KMS-11 (cell line): ENCODE measurements around the gene ZNF789.
A peak's percentile ranks its signal among the peaks of the same experiment; 100 is the strongest.

Experiments used
- H2AFZ ChIP-seq: fragments of 200-600 bp; sonication (generic); 2 replicates; pipeline ENCODE4 v1.6.1; 2016; ENCODE audit warnings: antibody characterized with exemption, mixed run types, low read depth
- H3K27ac ChIP-seq: fragments of 200-600 bp; sonication (generic); 2 replicates; pipeline ENCODE4 v1.6.1; 2016; ENCODE audit warnings: mild to moderate bottlenecking, mixed run types
- H3K27me3 ChIP-seq: fragments of 200-600 bp; sonication (generic); 2 replicates; pipeline ENCODE4 v1.6.1; 2017; ENCODE audit warnings: mild to moderate bottlenecking, low read depth, mixed run types, moderate library complexity; ENCODE audit not compliant: insufficient read depth
- H3K36me3 ChIP-seq: fragments of 200-600 bp; sonication (generic); 2 replicates; pipeline ENCODE4 v1.6.1; 2017; ENCODE audit warnings: mild to moderate bottlenecking, mixed run types; ENCODE audit not compliant: insufficient read depth
- H3K4me1 ChIP-seq: fragments of 200-600 bp; sonication (generic); 2 replicates; pipeline ENCODE4 v1.6.1; 2016; ENCODE audit warnings: mild to moderate bottlenecking, low read depth, mixed run types; ENCODE audit not compliant: poor library complexity, severe bottlenecking
- H3K4me2 ChIP-seq: fragments of 200-600 bp; sonication (generic); 2 replicates; pipeline ENCODE4 v1.7.0; 2016; ENCODE audit warnings: mild to moderate bottlenecking, mixed run types
- H3K4me3 ChIP-seq: fragments of 200-600 bp; sonication (generic); IDR thresholded peaks from 2 replicates; pipeline ENCODE4 v1.6.1; 2017; ENCODE audit warnings: low read depth, low read length, mixed read lengths; ENCODE audit not compliant: insufficient read depth
- H3K79me2 ChIP-seq: fragments of 200-600 bp; sonication (generic); 2 replicates; pipeline ENCODE4 v1.6.1; 2016; ENCODE audit warnings: low read depth, mixed run types; ENCODE audit not compliant: insufficient read depth
- H3K9ac ChIP-seq: fragments of 200-600 bp; sonication (generic); 2 replicates; pipeline ENCODE4 v1.6.1; 2016; ENCODE audit warnings: mild to moderate bottlenecking, mixed run types
- H4K20me1 ChIP-seq: fragments of 200-600 bp; sonication (generic); 2 replicates; pipeline ENCODE4 v1.6.1; 2016; ENCODE audit warnings: mild to moderate bottlenecking, mixed run types; ENCODE audit not compliant: insufficient read depth
- TF ChIP-seq, protein P1 (sequence below): fragments of 200-600 bp; sonication (generic); conservative IDR thresholded peaks from 2 replicates; pipeline ENCODE4 v1.6.1; 2017; ENCODE audit warnings: low read depth, mild to moderate bottlenecking, antibody characterized with exemption, low read length, moderate library complexity, mixed read lengths

ZNF789 gene

DNA sequence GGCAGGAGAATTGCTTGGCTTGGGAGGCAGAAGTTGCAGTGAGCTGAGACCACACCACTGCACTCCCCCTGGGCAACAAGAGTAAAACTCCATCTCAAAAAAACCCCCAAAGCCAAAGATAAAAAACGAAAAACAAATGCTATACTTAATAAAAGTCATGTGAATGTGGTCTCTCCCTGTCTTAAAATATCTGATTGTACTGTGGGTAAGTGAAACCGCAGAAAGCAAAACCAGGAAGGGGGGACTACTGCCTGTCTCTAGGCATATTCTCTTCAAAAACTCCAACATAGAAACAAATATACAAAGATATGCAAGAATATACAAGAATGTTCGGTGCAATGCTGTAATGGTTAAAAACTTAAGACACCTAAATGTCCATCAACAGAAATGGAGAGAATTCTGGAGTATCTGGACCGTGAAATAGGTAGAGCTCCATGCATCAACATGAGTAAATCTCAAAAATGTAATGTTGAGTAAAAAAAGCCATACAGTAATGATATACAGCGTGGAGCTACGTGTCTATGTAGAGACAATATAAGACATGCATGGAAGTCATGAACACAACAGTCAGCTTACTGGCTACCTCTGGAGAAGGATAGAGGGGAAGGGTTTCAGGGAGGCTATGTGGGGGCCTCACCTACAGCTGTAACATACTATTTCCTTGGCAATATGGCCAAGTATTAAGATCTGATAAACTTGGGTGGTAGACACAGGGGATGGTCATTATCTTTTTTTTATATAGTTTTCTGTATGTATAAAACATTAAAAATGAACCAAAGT lies 25.3 kb downstream of the ZNF789 start:
- H3K4me3 ChIP-seq, result no peak overlapping the region
- no peaks in the 10 kb centered on the region for H3K27me3 ChIP-seq
- peaks cover 11% of the 10 kb centered on the region for H3K4me1 ChIP-seq
- H3K36me3 ChIP-seq, result peaks cover 30% of the 10 kb centered on the region; the same call in 1 of the 2 replicates
- H2AFZ ChIP-seq, result no peak overlapping the region
- peaks cover 51% of the 10 kb centered on the region for H3K79me2 ChIP-seq
- H3K4me2 ChIP-seq, result peak overlapping the region; percentile 65; the same call in 1 of the 2 replicates
- no peak overlapping the region for H3K9ac ChIP-seq
- no peaks in the 10 kb centered on the region for H4K20me1 ChIP-seq
- H3K27ac ChIP-seq, result no peak overlapping the region
- TF ChIP-seq, protein P1, sequence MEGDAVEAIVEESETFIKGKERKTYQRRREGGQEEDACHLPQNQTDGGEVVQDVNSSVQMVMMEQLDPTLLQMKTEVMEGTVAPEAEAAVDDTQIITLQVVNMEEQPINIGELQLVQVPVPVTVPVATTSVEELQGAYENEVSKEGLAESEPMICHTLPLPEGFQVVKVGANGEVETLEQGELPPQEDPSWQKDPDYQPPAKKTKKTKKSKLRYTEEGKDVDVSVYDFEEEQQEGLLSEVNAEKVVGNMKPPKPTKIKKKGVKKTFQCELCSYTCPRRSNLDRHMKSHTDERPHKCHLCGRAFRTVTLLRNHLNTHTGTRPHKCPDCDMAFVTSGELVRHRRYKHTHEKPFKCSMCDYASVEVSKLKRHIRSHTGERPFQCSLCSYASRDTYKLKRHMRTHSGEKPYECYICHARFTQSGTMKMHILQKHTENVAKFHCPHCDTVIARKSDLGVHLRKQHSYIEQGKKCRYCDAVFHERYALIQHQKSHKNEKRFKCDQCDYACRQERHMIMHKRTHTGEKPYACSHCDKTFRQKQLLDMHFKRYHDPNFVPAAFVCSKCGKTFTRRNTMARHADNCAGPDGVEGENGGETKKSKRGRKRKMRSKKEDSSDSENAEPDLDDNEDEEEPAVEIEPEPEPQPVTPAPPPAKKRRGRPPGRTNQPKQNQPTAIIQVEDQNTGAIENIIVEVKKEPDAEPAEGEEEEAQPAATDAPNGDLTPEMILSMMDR, result no peak

DNA sequence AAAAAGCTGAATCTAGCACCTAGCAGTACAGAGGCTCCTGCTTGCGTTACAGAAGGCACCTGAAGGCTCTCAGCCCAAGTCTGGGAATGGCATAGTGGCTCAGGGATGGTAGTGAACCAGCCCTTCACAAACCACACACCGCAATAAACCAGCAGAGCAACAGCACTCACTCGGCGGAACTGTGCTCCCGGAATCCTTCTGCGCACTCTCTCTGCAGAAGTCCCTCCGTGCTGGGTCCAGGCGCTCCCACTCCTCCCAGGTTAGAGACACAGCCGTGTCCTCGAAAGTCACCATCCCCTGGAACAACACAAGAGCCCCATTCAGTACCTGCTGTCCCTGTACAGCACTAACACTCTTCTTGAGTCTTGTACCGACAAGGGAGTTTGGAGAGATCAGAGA lies 25.9 kb downstream of the ZNF789 start:
- Histone ChIP-seq H3K4me3 (no peak overlapping the region), H2AFZ (no peak overlapping the region), H3K4me2 (peak overlapping the region; percentile 65), H3K79me2 (peaks cover 51% of the 10 kb centered on the region), H3K9ac (no peak overlapping the region), H3K36me3 (peaks cover 26% of the 10 kb centered on the region; the same call in 1 of the 2 replicates), H4K20me1 (no peaks in the 10 kb centered on the region), H3K27ac (no peak overlapping the region), H3K27me3 (no peaks in the 10 kb centered on the region), H3K4me1 (peaks cover 14% of the 10 kb centered on the region)
- TF ChIP-seq, protein P1, result no peak

DNA sequence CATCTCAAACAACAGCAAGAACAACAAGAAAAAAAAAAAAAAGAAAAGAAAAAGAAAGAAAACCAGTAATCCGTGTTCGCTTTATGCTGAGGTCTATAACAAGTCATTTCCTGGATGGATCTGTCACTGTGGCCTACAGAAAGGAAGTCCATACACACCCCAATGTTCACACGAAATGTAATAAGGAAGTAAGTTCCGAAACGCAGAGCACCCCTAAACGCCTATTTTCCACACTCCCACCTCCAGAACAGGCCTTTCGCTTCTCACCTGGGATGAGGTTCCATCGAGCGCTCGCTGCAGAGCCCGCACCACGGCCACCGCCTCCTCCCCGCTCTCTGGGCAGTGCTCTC lies 26.7 kb downstream of the ZNF789 start:
- Histone ChIP-seq H3K9ac (peak overlapping the region; percentile 88), H3K36me3 (peaks cover 18% of the 10 kb centered on the region; the same call in 1 of the 2 replicates), H3K27me3 (no peaks in the 10 kb centered on the region), H3K4me3 (no peak overlapping the region), H2AFZ (peak overlapping the region; percentile 99; the same call in 1 of the 2 replicates), H4K20me1 (no peaks in the 10 kb centered on the region), H3K27ac (peak overlapping the region; percentile 95), H3K4me2 (peak overlapping the region; percentile 65), H3K4me1 (peaks cover 15% of the 10 kb centered on the region), H3K79me2 (peaks cover 51% of the 10 kb centered on the region)
- TF ChIP-seq, protein P1, result no peak

DNA sequence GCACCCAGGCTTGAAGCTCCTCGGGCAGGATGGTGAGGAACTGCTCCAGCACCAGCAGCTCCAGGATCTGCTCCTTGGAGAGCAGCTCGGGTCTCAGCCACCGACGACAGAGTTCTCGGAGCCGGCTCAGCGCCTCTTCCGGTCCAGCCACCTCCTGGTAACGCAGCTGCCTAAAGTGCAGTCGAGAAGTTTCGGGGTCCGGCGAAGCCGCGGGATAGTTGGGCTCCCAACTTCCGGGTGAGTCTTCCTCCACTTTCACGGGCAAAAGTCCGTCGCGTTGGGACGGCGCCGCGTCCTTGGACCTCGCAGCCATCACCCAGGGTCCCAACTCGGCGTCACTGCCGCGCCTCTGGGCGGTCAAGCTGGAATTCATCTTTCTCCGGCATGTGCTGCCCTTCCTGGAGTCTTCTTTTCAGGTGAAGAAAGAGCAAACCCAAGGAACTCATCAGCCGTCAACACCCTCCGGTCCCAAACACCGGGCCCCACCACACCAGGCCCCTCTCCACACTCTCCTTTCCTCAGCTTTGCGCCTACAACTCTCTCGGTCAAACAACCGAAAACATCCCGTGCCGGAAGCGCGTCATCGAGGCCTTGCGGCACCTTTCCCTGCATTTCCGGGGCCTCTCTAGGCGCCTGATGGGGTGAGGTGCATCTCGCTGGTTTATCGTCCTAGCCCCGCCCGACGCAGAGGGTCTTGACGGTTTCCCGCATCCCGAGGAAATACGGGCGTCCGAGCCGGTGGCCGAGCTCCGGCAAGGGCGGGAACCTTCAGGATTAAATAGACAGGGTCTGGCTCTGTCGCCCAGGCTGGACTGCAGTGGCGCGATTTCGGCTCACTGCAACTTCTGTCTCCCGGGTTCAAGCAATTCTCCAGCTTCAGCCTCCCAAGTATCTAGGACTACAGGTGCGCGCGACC lies 27.3 kb downstream of the ZNF789 start, which contains the start of gene ZNF394:
ZNF394 (minus strand) TSS at position 561 of the 916 bp plus-strand sequence; CDS start at position 373, 188 bp downstream.
- TF ChIP-seq, protein P1, result no peak
- H2AFZ ChIP-seq, result peak within 1 kb of the TSS; percentile 99
- H4K20me1 ChIP-seq, result no peaks in the 10 kb centered on the region
- peaks cover 13% of the 10 kb centered on the region; the same call in 1 of the 2 replicates for H3K36me3 ChIP-seq
- no peaks in the 10 kb centered on the region for H3K27me3 ChIP-seq
- H3K4me3 ChIP-seq, result peak within 1 kb of the TSS; percentile 18
- H3K27ac ChIP-seq, result peak within 1 kb of the TSS; percentile 95
- peak within 1 kb of the TSS; percentile 65 for H3K4me2 ChIP-seq
- peak within 1 kb of the TSS; percentile 88 for H3K9ac ChIP-seq
- peaks cover 15% of the 10 kb centered on the region for H3K4me1 ChIP-seq
- H3K79me2 ChIP-seq, result peaks cover 47% of the 10 kb centered on the region
